Muscle of arm (tissue), 12 donors: ENCODE data around the gene BCO1. TPM values are rescaled to one million over a fixed set of nuclear protein-coding genes. Genes with fewer than 3 reads are reported as not detected.

ENCODE experiments used
- DNase-seq: peaks from one replicate; pipeline ENCODE4 v3.0.0-alpha.2; 2013
- polyA plus RNA-seq, 12 donors: library from polyadenylated mRNA; unstranded; fragments of 120-200 nt; gene quantifications; one replicate each; pipeline ENCODE4 v1.2.1, GENCODE V29; 2013; ENCODE audit not compliant: insufficient read length in 12 of 12

BCO1 gene
- polyA plus RNA-seq, 12 donors: 0.07 to 0.10 (median 0.08) TPM; not detected in 9

GRCh38 chr16:81232740-81233367, 5.6 kb upstream of the BCO1 start:
- DNase-seq: no peak

GRCh38 chr16:81237282-81237681, 1.2 kb upstream of the BCO1 start:
- peak; percentile 15 for DNase-seq

- DNase-seq: no peak
These were observed 570 bp upstream of the BCO1 start for GRCh38 chr16:81237942-81238295.

GRCh38 chr16:81239367-81240121, 1.1 kb downstream of the BCO1 start:
- DNase-seq: no peak

GRCh38 chr16:81241706-81242105, 3.2 kb downstream of the BCO1 start:
- no peak for DNase-seq

GRCh38 chr16:81242977-81243618, 4.6 kb downstream of the BCO1 start:
- no peak for DNase-seq

GRCh38 chr16:81243942-81244341, 5.5 kb downstream of the BCO1 start:
- DNase-seq: no peak

GRCh38 chr16:81251871-81252270, 13.4 kb downstream of the BCO1 start:
- no peak for DNase-seq

- no peak for DNase-seq
These were observed 14.7 kb downstream of the BCO1 start for GRCh38 chr16:81253141-81253540.

- no peak for DNase-seq
These were observed 16.5 kb downstream of the BCO1 start for GRCh38 chr16:81254922-81255526.

- no peak for DNase-seq
These were observed 21.4 kb downstream of the BCO1 start for GRCh38 chr16:81259916-81260315.

GRCh38 chr16:81261049-81261648, 22.7 kb downstream of the BCO1 start:
- DNase-seq: no peak

- DNase-seq: peak; percentile 88
These were observed 25.2 kb downstream of the BCO1 start for GRCh38 chr16:81263470-81264220.

- no peak for DNase-seq
These were observed 25.9 kb downstream of the BCO1 start for GRCh38 chr16:81264386-81264785.

GRCh38 chr16:81265052-81265451, 26.6 kb downstream of the BCO1 start:
- DNase-seq: no peak

GRCh38 chr16:81265658-81266451, 27.4 kb downstream of the BCO1 start:
- DNase-seq: peak; percentile 16

- DNase-seq: no peak
These were observed 28.2 kb downstream of the BCO1 start for GRCh38 chr16:81266680-81267095.

- DNase-seq: no peak
These were observed 30.0 kb downstream of the BCO1 start for GRCh38 chr16:81268509-81268908.

- no peak for DNase-seq
These were observed 34.9 kb downstream of the BCO1 start for GRCh38 chr16:81273223-81273950.

GRCh38 chr16:81275064-81275532, 36.6 kb downstream of the BCO1 start:
- DNase-seq: no peak
